Astrocyte of the spinal cord (primary cell): Measurements from ENCODE around the gene NWD2.

ENCODE experiments used
- DNase-seq: peaks from one replicate; pipeline ENCODE4 v3.0.0; 2011; ENCODE audit warnings: low read depth, low spot score
- H3K4me3 ChIP-seq: 2 replicates; pipeline ENCODE4 v1.5.1; 2011; ENCODE audit warnings: low read depth, mild to moderate bottlenecking, low read length, moderate library complexity
- CTCF ChIP-seq: IDR thresholded peaks from 2 replicates; pipeline ENCODE4 v1.5.1; 2012; ENCODE audit warnings: low read depth, mild to moderate bottlenecking, low read length, inconsistent platforms
- in situ Hi-C: cut with HindIII; loops from 2 replicates; pipeline ENCODE4 v1.10.0; 2017; ENCODE audit warnings: low sequenced_read_pairs

Gene NWD2

GRCh38 chr4:37223732-37224131, 20.8 kb upstream of the NWD2 start:
- in situ Hi-C loops, result no loop called here
- DNase-seq, result no peak
- no peak for TF ChIP-seq CTCF
- no peak overlapping the region for H3K4me3 ChIP-seq

- no peak for DNase-seq
- in situ Hi-C loops, result no loop called here
- TF ChIP-seq CTCF, result no peak
- no peak overlapping the region for H3K4me3 ChIP-seq
These were observed 19.7 kb upstream of the NWD2 start for GRCh38 chr4:37224854-37225253.

GRCh38 chr4:37225778-37226177, 18.8 kb upstream of the NWD2 start:
- no peak for TF ChIP-seq CTCF
- no peak for DNase-seq
- in situ Hi-C loops, result no loop called here
- no peak overlapping the region for H3K4me3 ChIP-seq

- TF ChIP-seq CTCF, result no peak
- no peak for DNase-seq
- H3K4me3 ChIP-seq, result no peak overlapping the region
- in situ Hi-C loops, result no loop called here
These were observed 12.2 kb upstream of the NWD2 start for GRCh38 chr4:37232315-37232714.

GRCh38 chr4:37236165-37236564, 8.4 kb upstream of the NWD2 start:
- no peak for TF ChIP-seq CTCF
- no peak for DNase-seq
- no peak overlapping the region for H3K4me3 ChIP-seq
- in situ Hi-C loops, result no loop called here

GRCh38 chr4:37241647-37242046, 2.9 kb upstream of the NWD2 start:
- in situ Hi-C loops, result no loop called here
- DNase-seq, result no peak
- TF ChIP-seq CTCF, result no peak
- H3K4me3 ChIP-seq, result no peak overlapping the region

GRCh38 chr4:37243051-37243450, 1.5 kb upstream of the NWD2 start:
- DNase-seq, result no peak
- H3K4me3 ChIP-seq, result no peak overlapping the region
- TF ChIP-seq CTCF, result no peak
- in situ Hi-C loops, result no loop called here
